Mesothelial cell of epicardium (in vitro differentiated cells): ENCODE measurements around the gene MFN1. TPM values are rescaled to one million over a fixed set of nuclear protein-coding genes. Genes with fewer than 3 reads are reported as not detected.

ENCODE experiments used
- DNase-seq, 2 experiments: peaks; one replicate each; pipeline ENCODE4 v3.0.0; 2021; ENCODE audit warnings: low spot score in 2 of 2; ENCODE audit not compliant: unreplicated experiment in 2 of 2
- H3K27ac Mint-ChIP-seq: 2 replicates; pipeline ENCODE4 v1.8.0; 2021; ENCODE audit warnings: mixed read lengths
- H3K27me3 Mint-ChIP-seq: 2 replicates; pipeline ENCODE4 v1.8.0; 2021; ENCODE audit warnings: low read depth, mixed read lengths
- H3K36me3 Mint-ChIP-seq: 2 replicates; pipeline ENCODE4 v1.8.0; 2021; ENCODE audit warnings: mixed read lengths
- H3K4me1 Mint-ChIP-seq: 2 replicates; pipeline ENCODE4 v1.8.0; 2021; ENCODE audit warnings: mixed read lengths
- H3K4me3 Mint-ChIP-seq: 2 replicates; pipeline ENCODE4 v1.8.0; 2021; ENCODE audit warnings: mild to moderate bottlenecking, moderate library complexity, mixed read lengths
- H3K9me3 Mint-ChIP-seq: 2 replicates; pipeline ENCODE4 v1.8.0; 2021; ENCODE audit warnings: mixed read lengths
- total RNA-seq: library from RNA; stranded (reverse); gene quantifications from 3 replicates; pipeline ENCODE4 v1.2.1, GENCODE V29; 2021
- TF ChIP-seq, protein P1 (sequence below): fragments of 200-600 bp; sonication (generic); IDR thresholded peaks from one replicate; pipeline ENCODE4 v1.5.0; 2021; ENCODE audit warnings: antibody characterized with exemption; ENCODE audit not compliant: unreplicated experiment

MFN1 gene
- total RNA-seq, 1 donor from 2014 or later: 64.7 TPM

DNA sequence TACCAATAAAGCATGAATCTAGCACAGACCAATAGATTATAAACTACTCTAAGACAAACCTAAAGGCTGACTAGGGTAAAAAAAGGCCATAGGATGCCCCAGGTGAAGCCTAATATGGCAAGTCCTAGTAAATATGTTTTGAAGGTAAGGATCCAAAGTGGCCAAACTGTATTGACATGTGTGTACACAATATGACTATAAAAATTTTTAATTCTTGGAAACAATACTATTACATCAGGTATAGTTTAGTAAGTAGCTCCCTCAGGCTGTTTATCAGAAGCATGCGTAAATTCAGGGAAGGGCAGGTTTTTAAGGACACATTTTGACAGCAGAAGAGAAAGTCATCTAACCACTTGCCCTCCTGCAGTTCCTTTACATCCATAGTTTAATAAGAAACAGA is 84.9 kb downstream of the MFN1 start:
- Mint-ChIP-seq H3K27ac (no peak overlapping the region), H3K27me3 (no peaks in the 10 kb centered on the region), H3K4me1 (peaks cover 6% of the 10 kb centered on the region)

DNA sequence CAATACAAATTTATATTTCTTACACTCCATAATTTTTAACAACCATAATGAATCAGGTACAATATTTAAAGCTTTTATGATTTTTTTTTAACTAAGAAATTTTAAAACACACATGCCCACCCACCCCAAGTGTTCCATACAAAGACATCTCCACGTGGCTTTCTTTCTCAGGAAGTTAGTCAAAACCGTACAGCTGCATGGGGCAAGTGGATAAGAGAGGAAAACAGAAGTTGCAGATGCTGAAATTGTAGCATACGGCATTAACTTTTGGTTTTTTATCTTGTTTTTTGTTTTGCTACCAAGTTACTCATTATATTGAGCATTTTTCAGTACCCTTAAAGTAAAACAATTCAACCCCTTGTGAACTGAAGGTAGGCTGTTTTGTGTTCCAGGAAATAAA is 89.0 kb downstream of the MFN1 start:
- H3K4me1 Mint-ChIP-seq: peaks cover 6% of the 10 kb centered on the region
- no peaks in the 10 kb centered on the region for H3K9me3 Mint-ChIP-seq
- no peak overlapping the region for H3K27ac Mint-ChIP-seq
- DNase-seq: no peak
- H3K36me3 Mint-ChIP-seq: no peaks in the 10 kb centered on the region
- H3K4me3 Mint-ChIP-seq: no peak overlapping the region
- no peaks in the 10 kb centered on the region for H3K27me3 Mint-ChIP-seq
- TF ChIP-seq, protein P1, sequence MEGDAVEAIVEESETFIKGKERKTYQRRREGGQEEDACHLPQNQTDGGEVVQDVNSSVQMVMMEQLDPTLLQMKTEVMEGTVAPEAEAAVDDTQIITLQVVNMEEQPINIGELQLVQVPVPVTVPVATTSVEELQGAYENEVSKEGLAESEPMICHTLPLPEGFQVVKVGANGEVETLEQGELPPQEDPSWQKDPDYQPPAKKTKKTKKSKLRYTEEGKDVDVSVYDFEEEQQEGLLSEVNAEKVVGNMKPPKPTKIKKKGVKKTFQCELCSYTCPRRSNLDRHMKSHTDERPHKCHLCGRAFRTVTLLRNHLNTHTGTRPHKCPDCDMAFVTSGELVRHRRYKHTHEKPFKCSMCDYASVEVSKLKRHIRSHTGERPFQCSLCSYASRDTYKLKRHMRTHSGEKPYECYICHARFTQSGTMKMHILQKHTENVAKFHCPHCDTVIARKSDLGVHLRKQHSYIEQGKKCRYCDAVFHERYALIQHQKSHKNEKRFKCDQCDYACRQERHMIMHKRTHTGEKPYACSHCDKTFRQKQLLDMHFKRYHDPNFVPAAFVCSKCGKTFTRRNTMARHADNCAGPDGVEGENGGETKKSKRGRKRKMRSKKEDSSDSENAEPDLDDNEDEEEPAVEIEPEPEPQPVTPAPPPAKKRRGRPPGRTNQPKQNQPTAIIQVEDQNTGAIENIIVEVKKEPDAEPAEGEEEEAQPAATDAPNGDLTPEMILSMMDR: no peak

More for the DNA sequence above, 84.9 kb downstream of the MFN1 start:
- H3K9me3 Mint-ChIP-seq: no peaks in the 10 kb centered on the region
- TF ChIP-seq, protein P1: no peak
- H3K4me3 Mint-ChIP-seq: no peak overlapping the region
- H3K36me3 Mint-ChIP-seq: no peaks in the 10 kb centered on the region
- no peak for DNase-seq

DNA sequence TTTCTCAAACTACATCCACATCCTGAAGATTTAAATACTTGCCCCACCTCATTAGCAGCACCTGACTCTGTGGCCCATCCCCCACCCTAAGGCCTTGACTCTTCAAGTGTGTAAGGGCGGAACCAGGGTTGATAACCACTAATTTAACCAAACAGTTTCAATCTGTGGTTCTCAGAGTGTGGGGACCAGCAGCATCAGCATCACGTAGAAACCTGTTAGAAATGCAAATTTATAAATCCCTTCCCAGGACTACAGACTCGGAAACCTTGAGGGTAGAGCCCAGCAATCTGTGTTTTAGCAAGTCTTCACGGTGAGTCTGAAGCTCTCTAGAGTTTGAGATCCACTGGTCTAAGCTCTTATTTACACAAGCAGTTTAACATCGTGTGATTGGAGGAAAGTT is 91.3 kb downstream of the MFN1 start:
- Mint-ChIP-seq H3K4me1 (no peaks in the 10 kb centered on the region), H3K4me3 (no peak overlapping the region), H3K36me3 (no peaks in the 10 kb centered on the region), H3K9me3 (no peaks in the 10 kb centered on the region), H3K27ac (no peak overlapping the region), H3K27me3 (no peaks in the 10 kb centered on the region)
- DNase-seq: no peak
- TF ChIP-seq, protein P1: no peak

Other genes with a start within 250 kb of the MFN1 start
- gene PIK3CA, start 199.4 kb upstream of the MFN1 start, total RNA-seq: 20.4 to 23.0 TPM (median 22.4 TPM) in 3 replicates
- 4.1 to 5.2 TPM (median 4.9 TPM) in 3 replicates for gene KCNMB3, start 96.6 kb upstream of the MFN1 start, total RNA-seq
- gene ZNF639, start 24.7 kb upstream of the MFN1 start, total RNA-seq: 38.8 to 40.6 TPM (median 40.2 TPM) in 3 replicates
- 18.7 to 19.1 TPM (median 19.1 TPM) in 3 replicates for gene GNB4, start 103.8 kb downstream of the MFN1 start, total RNA-seq
- 43.5 to 45.2 TPM (median 44.2 TPM) in 3 replicates for gene ACTL6A, start 215.2 kb downstream of the MFN1 start, total RNA-seq